COLO668 (cell line): ENCODE measurements around the gene GRIN2C.
"Not testable (repeated sequence)": the region's sequence is repeated elsewhere in the genome, so short reads cannot be mapped to it uniquely, and the experiment has no call there.

ENCODE experiments used
- DNase-seq: peaks from one replicate; lab custom pipeline; 2025; ENCODE audit not compliant: unreplicated experiment; lab: John Stamatoyannopoulos, UW

The GRIN2C gene

GRCh38 chr17:74881073-74881472 is 21.4 kb upstream of the GRIN2C start:
- DNase-seq = no peak

DNA sequence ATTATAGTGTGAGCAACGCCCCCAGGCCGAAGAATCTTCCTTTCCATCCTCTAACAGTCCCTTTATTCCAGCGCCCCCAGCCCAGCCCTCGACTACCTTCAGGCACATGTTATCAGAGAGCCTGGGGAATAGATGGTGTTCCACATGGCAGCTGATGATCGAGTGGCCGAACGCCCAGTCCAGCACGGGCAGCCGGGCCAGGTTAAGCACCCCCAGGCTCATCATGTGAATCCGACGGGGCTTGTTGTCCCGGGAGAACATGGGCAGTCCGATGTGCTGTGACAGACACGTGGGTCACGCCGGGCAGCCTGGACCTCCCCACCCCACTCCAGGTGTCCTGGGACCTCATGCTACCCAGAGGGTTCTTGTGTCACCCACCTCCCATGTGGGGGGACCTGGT is 19.6 kb upstream of the GRIN2C start:
- no peak for DNase-seq

GRCh38 chr17:74878658-74879057 is 19.0 kb upstream of the GRIN2C start:
- no peak for DNase-seq

DNA sequence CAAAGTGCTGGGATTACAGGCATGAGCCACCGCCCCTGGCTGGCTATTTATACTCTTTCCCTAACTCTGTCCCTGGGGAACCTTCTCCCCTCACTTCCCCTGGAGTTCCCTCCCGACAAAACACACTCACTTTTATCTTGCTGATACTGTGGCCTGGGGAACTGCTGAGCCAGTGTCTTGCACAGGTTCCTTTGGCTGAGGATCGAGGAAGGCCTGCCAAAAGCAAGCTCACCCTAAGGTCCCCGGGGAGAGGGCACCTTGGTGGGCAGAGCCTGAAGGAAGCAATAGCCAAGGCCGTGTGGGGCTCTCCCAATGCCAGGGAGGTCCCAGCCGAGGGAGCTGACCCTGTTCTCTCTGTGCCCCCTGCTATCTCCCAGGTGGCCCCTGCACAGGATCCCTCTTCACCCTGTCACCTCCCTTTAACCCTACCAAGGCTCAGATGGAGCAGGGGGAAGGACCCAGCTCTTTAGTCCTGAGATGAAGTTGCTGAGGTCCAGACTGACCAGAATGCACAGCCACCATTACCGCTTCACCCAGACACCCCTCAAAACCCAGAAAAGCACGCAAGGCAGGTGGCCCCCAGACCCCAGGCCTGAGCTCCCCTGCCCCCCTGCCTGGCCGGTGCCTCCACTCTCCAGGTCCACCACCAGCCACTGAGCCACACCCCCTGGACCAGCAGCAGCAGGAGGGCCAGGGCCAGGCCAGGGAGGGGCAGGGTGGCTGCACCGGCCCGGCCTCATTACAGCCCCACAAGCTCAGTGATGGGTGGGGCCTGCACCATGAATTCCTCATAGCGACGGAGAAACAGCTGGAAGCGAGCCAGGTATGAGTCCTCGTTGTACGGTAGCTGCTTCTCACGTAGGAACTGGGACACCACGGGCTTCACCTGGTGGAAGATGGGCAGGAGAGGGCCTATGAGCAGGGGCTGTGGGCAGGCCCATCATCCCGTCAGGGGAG is 18.2 kb upstream of the GRIN2C start:
- DNase-seq = peak; percentile 44

DNA sequence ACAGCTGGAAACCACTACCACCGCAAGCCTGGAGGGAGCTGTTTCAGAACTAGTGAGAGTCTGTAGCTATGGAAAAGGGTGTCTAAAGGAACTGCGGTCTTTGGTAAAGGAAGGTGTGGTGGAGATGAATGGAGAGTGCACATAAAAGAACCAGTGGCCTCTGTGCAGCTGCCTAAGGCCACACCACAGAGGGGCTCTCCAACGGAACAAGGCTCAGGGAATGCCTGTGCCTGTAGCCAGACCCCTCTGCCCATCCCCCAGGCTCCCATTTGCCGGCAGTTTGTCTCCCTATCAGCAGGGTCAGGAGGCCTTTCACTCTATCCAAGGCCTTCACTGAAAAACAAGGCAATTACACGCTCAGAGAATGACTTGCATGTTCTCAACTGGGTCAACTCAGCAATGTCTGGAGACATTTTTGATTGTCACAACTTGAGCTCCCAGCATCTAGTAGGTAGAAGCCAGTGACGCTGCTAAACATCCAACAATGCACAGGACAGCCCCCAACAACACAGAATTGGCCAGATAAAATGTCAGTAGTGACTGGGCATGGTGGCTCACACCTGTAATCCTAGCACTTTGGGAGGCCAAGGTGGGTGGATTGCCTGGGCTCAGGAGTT is 16.4 kb upstream of the GRIN2C start:
- no peak for DNase-seq

DNA sequence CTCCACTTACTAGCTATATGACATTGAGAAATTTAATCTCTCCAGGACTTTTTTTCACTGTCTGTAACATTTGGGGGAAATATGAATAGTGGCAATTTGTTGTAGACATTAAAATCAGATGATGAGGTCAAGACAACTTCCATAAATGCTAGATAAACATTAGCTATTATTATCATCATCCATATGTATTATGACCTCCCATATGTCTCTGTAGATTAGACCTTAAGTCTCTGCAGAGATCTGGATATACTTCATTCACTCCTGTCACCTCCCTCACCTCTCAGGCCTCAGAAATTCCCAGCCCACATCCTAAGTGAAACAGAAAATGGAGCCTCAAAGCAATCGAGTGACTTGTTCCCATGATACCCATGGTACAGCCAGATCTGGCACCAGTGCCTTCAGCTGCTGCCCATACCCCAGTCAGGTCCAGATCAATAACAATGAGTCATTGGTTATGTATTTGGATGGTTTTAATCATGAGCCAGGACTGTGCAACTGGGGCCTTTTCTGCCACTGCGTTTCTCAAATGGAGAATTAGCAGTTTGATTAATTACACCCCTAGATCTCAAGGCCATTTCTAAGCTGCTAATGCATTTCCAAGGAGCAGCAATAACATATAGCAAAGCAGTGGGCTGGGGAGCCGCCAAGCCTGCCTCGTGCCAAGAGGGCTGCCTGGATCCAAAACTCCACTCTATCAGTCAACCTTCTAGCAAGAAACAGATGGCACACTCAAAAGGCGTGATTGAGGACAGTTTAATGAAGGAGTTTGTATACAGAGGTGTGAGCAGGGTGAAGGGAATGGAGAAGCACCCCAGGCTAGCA is 15.7 kb upstream of the GRIN2C start:
- no peak for DNase-seq

DNA sequence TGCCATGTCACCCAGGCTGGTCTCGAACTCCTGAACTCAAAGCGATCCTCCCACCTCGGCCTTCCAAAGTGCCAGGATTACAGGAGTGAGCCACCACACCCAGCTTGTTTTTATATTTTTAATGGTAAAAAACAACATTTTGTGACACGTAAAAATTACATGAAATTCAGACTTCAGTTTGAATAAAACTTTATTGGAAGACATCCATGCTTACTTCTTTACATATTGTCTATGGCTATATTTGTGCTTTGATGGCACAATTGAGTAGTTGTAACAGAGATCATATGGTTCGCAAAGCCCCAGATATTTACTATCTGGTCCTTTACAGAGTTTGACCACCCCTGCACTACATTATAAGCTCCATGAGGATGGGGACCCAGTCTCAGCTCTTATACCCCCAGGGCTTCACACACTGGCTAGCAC is 14.9 kb upstream of the GRIN2C start:
- DNase-seq = no peak

DNA sequence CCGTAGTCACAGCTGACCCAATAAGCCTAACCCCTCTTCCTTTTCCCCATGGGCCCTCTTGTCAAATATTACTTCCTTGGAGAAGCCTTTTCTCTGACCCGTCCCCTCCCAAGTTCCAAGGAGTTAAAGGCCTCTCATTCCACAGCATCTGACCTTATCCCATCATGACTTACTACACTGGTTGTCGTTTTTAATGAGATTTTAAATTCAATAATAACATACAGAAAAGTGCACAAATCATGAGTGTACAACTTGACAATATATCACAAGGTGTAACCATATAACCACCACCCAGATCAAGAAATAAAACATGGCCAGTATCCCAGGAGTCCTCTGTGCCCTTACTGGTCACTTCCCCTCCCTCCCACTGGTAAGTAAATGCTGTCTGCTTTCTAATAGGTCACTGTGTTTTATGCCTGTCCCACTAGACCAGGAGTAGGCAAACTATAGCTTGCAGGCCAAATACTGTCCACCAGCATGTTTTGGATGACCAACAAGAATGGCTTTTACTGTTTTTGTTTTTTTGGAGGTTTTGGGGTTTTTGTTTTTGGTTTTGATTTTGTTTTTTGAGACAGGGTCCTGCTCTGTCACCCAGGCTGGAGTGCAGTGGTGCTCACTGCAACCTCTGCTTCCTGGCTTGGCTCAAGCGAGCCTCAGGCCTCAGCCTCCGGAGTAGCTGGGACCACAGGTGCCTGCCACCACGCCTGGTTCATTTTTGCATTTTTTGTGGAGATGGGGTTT is 14.4 kb upstream of the GRIN2C start:
- DNase-seq = no peak

DNA sequence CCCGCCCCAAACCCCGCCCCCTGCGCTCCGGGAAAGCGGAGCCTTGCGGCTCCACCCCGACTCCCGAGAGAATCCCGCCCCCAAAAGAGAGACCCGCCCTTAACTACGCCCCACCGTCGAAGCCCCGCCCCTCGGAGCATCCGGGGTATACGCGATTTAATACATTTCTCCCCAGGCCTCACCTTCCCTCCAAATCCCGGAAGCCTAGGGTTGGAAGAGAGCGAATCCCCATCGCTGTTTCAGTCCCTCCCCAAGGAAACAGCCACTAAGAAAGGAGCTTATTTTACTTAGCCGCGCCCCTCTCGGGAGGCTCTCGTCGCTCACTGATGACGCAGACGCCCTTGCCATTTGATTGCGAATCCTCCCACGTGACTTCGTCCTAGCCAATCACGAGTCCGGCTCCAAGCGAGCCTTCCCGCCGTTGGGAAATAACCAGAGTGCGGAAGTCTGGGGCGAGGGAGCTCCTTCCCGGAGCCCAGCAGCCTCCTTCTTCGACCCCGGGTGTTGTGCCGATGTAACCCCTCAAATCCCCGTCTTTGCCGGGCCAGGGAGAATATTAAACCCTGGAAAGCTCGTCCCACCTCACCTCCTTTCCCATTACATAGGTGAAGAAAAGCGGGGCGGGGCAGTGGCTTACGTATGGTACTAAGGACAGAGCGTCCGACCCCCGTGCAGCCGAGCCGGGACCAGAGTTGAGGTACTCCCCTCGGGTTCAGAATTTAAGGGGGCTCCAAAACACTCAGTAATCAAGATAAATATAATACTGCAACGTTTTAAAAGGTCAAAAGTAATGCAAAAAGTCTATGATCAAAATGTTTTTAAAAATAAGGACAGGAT is 13.6 kb upstream of the GRIN2C start:
- DNase-seq = peak; percentile 96

DNA sequence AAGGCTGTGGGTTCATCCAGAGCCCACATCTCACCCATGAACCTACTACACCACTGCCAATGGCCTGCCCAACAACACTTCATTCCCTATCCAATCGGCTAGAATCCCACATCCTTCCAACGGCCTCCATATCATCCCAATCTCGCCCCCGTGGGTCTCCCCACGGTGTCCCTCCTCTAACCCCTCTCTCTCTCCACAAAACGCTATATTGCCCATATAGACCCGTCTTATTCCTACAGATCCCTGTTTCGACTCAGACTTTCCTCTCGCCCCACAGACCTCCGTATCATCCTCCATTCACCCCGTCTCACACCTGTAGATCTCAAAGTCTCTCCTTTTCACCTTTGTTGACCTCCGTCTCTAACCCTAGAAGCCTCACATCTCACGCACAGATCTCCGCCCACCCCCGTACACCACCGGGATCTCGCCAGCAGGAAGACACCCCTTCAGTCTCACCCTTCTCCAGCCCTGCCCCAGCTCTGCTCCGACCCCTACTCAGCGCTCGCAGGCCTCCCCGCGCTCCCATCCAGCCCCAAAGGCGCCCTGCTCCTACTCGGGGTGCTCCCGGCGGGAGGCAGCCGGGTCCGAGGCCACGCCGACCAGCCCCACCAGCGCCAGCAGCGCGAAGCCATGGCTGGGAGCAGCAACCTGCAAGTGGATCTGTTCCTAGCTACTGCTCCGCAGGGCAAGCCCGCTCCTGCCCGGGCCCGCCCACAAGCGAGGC is 12.8 kb upstream of the GRIN2C start, which contains the start of gene FDXR:
Gene FDXR, minus strand, starts transcription at position 682 of the 724 bp plus-strand sequence. Its CDS starts 50 bp downstream, at position 632.
- no peak for DNase-seq

GRCh38 chr17:74871356-74872076 is 11.8 kb upstream of the GRIN2C start:
- no peak for DNase-seq

GRCh38 chr17:74870512-74870911 is 10.8 kb upstream of the GRIN2C start:
- DNase-seq = no peak

GRCh38 chr17:74870028-74870427 is 10.3 kb upstream of the GRIN2C start:
- not testable (repeated sequence) for DNase-seq

DNA sequence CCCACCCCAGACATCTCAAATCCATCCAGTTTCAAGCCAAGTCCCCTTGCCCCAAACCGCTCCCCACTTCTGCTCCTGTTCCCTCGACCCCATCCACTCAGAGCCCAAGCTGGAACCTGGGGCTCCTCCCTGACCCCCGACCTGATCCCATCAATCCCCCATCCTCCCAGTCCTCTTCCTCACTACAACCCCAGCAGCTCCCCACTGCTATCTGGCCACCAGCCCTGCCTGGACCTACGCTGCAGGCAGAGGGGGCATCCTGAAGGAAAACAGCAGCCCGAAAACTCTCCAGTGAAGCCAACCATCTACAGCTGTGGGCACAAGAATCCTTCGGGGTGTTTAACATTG is 9.2 kb upstream of the GRIN2C start:
- DNase-seq = no peak

GRCh38 chr17:74868251-74868907 is 8.7 kb upstream of the GRIN2C start:
- no peak for DNase-seq

DNA sequence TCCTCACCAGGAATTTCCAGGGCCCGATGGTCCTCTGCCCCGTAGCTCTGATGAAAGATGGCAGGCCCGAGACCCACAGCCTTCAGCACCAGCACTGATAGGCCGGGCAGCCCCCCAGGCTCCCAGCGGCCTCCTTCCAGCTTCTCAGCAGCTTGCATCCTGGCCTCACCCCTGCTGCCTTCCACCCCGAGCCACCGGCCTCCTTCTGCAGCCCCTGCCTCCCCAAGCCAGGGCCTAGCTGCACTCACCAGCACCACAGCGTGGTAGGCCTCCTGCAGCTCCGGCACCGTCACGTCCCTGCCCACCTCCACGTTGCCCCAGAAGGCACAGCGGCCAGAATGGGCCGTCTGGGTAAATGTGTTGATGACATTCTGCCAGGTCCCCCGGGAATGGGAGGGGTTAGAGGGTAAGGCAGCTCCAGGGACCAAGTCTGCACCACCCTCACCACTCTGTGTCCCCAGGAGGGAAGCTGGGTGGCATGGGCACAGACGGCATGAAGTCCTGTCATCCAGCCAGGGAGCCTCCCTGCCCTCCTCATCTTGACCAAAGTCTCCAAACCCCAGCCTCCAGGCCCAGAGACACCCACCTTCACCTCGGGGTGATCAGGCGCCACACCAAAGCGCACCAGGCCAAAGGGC is 6.6 kb upstream of the GRIN2C start:
- DNase-seq = no peak

DNA sequence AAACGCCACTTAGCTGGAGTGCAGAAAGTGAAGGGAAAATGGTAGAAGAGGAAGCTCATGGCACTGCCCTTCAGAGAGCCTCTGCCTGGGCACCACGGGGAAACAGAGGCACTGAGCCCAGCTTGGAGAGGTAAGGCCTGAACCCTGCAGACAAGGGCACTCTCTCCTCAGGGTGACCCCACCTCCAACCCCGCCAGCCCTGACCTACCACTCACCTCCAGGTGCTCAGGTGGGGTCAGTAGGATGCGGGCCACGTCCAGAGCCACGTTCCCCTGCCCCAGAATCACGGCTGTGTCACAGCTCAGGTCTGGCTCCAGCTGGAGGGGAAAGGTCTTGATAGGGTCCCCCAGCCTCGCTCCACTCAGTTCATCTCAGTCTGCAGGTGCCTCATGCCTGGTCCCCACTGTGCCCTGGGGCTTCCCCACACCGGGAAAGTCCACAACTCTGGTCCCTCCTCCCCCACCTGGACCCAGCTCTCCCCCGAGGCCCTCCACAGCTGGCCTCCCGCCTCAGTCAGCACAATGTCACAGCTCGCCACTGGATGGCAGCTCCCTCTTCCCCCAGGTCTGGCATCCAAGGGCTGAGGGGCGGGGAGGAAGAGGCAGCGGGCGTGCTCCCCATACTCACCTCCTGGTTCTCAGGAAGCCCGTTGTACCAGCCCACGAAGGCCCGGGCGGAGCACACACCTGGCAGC is 6.0 kb upstream of the GRIN2C start:
- DNase-seq = no peak
